HT1080 (cell line): Measurements from ENCODE around the gene JMJD6. TPM values are rescaled to one million over a fixed set of nuclear protein-coding genes. Genes with fewer than 3 reads are reported as not detected.
"Not testable (repeated sequence)": the region's sequence is repeated elsewhere in the genome, so short reads cannot be mapped to it uniquely, and the experiment has no call there.

Source experiments
- DNase-seq: peaks from one replicate; pipeline ENCODE4 v3.0.0-alpha.2; 2015; ENCODE audit warnings: low read depth
- total RNA-seq: library from RNA; depleted of rRNA; stranded (reverse); fragments of >200 nt; shearing (Covaris generic); gene quantifications from 2 replicates; pipeline ENCODE4 v1.2.3, GENCODE V29; 2014

Gene JMJD6
- total RNA-seq, 1 experiment from 2014 or later = 27.9 TPM

DNA sequence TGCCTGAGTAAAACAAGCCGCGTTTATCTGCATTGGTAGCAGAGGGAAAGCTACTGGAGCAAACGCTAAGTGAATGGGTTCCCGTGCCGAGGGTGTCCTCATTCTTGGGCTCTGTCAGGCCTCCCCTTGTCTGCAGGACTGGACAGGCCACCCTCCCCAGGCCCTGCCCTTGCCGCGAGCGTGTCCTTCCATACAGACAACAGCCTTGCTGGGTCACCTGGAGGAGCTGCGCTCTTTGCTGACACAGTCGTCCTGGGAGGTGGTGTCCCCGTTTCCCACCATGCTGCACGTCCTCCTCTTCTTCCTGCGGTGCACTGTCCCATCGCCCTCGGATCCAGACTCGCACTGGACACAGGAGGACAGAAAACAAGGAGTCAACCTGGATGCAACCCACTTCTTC lies 7.9 kb downstream of the JMJD6 start:
- DNase-seq = no peak

DNA sequence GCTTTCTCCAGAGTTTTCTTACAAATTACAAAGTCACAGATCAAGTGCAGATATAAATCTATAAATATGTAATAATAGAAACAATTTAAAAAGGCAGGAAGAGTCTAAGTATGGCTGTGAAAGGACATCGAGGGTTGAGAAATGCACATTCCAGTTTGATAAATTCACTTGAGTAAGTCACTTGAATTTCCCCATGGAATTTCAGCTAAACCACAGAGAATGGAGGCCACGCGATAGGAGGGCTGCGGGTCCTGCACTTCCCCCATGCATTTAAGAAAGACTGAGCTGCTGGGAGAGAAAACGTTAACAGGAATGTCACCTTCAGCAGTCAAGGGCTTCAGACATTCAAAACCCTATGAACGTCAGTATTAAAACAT lies 9.6 kb downstream of the JMJD6 start:
- peak; percentile 56 for DNase-seq

DNA sequence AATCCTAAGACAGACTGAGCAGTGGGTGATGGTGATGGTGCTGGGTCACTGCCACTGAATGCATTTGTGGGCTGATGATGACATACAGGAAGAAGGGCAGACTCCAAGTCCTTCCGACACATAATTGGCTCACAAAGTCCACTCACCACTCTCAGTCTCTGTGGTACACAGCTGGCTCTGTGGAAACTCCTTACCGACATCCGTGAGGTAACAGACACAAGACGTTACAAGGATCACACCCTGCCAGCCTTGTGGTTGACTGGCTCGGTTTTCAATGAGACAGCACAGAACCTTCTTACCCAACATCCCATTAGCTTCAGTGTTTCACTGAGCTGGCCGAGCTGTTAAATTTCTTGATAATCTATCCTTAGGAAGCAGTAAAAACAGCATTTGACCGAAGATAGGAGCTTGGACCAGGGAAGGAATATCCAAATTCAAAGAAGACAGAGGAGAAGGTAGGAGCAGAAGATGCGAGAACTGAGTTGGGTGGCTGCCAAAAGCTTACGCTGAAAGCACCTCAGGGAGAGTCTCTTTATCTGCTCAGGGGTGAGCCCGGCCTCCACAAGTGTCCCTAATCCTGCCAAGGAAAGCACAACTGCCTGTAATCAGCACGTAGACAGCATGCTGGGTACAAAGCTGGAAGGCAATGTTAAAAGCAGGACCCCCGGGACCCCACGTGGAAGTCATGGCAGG lies 10.1 kb downstream of the JMJD6 start:
- DNase-seq = peak; percentile 97

DNA sequence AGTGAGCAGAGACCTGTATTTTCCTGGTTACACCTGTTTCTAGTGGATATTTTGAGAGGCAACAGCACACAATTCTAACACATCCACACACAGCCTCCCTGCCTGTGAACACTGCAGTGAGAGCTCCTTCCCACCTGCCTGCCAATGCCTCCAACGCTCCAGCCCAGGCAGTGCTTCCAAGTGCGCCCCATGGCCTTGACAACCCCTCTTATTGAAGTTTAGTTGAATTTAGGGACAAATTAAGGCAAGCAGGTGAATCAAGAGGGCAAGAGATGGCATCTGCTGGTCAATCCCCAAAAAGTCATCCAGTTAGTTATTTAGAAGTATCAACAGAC lies 10.9 kb downstream of the JMJD6 start:
- no peak for DNase-seq

DNA sequence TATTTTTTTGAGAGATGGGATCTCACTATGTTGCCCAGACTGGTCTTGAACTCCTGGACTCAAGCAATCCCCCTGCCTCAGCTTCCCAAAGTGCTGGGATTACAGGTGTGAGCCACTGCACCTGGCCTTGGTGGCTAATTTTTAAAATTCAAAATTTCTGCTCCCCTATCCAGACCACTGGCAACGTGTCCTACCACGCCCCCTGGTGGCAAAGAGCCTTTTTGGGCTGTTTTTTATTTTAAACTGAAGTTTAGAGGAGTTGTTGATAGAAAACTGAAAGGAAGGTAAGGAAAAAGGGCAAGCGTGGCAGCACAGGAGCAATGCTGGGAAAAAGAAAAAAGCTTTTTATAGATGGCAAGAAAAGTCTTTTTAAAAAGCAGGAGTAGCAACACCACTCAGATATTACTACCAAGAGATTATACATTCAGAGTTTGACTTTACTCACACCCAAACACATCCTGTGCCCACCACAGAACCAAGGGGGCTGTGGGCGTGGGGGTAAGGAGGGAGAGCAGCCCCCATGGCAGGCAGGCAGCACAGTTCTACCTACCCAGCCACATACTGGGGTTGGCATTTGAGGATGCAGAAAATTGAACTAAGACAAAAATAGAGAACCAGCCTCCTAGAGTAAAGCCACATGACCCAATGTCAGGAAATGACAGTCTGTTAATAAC lies 11.4 kb downstream of the JMJD6 start:
- no peak for DNase-seq

DNA sequence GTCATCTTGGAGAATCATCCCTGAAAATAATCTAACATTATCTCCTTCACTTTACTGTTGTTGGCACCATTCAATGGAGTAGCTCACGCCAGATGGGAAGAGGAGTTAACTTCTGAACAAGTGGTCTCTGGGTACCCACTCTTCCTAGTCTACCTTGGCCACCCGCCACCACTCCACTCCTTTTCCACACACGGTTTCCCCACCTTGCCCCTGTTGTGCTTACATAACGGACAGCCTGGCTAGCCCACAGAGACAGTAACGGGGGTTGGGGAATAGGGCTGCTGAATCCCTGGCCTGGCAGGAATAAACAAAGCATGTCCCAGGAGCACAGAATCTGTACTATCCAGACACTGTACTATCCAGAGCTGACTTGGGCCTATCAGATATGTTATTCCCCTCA lies 12.1 kb downstream of the JMJD6 start:
- no peak for DNase-seq

DNA sequence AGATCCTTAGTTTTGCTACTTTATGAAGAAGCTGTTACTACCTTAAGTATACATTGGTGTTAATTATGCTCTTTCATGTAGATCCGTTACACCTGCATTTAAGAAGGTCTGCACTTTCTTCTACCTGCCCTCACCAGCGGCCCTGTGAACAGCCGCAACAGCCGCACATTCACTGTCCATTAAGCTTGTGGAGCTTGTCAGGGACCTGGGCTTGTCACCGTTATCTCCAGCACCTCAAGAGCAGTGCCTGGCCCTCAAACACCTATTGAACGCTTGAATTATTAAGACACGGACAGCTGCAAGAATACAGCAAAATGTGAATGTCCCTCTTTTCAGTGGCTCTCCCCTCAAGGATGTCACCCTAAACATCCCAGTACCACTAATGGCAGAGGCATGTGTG lies 12.6 kb downstream of the JMJD6 start:
- DNase-seq = no peak

DNA sequence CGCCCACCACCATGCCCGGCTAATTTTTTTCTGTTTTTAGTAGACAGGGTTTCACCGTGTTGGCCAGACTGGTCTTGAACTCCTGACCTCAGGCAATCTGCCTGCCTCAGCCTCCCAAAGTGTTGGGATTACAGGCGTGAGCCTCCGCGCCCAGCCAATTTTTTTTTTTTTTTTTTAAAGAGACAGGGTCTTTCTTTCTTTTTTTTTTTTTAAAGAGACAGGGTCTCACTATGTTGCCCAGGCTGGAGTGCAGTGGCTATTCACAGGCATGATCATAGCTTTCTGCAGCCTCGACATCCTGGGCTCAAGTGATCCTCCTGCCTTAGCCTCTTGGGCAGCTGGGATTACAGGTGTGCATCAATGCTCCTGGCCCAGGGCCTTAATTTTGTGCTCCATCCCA lies 14.1 kb downstream of the JMJD6 start:
- not testable (repeated sequence) for DNase-seq

DNA sequence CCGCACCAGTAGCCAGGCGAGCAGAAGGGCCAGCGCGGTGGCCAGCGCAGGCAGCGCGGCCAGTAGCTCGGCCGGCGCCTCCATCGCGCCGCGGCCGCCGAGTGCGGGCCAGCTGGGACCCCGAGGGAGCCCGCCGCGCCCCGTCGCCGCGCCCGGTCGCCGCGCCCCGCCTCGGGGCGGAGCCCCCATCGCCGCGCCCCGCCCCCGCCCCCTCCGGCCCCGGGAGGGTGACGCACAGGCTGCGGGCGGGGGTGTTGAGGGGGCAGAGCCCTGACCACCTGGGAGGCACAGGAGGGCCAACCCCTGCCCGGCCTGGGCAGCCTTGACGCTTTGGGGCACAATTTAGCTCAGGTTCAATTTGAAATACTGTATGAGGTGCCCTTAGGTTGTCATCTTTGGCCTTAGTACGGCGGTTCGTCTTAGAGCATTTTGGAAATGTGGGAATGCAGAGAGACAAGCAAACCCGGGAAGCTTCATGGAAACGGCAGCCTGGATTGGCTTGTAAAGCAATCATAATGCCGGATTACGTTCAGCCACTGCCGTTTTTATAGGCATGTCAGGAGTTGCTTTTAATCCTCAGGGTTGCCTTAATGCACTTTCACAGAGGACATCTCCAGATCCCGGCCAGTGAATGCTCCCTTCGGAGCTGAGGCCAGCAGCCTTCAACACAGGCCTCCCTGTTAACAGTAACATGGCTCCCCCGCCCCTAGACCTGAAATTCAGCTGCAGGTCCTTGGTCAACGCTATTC lies 15.4 kb downstream of the JMJD6 start, which contains the start of gene MXRA7:
MXRA7 (minus strand) TSS at position 103 of the 749 bp plus-strand sequence; CDS start at position 84, 19 bp downstream.
- DNase-seq = peak; percentile 43

DNA sequence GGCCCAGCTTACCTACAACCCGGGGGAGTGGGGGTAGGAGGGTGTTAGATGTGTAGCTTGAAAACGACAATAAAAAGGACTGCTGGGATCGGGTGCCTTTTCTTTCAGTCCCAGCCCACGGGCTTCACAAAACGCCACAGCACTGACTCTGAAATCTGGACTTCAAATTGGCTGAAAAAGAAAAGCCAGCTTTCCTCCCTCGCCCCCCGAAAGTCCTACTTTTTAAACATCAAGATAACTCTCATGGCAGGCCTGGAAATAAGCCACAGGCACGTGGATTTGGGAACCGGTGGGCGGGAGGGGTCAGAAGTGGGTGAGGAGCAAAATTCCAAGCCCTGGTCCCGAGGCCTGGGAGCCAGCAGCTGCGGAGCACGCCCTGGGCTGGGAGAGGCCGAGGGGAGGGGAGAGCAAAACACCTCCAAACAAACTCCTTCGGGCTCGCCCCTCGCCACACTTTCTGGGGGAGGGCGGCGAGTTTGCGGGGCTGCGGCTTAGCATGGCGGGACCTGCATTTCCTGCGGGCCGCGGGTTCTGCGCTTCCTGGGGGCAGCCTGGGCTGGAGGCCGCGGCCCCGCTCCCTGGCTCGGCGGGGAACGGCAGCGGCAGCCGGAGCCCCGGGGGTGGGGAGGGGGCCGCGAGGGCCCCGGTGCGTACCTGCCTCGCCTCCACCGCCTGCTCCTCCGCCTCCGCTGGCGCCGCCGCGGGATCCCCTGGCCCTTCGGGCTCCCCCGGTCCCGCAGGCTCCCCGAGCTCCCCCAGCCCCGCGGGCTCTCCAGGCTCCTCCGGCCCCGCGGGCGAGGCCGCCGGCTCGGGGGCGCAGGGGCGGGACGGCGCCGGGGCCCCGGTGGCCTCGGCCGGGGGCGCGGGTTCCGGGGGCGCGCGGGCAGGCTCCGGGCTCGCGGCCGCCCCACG lies 16.2 kb downstream of the JMJD6 start:
- not testable (repeated sequence) for DNase-seq

DNA sequence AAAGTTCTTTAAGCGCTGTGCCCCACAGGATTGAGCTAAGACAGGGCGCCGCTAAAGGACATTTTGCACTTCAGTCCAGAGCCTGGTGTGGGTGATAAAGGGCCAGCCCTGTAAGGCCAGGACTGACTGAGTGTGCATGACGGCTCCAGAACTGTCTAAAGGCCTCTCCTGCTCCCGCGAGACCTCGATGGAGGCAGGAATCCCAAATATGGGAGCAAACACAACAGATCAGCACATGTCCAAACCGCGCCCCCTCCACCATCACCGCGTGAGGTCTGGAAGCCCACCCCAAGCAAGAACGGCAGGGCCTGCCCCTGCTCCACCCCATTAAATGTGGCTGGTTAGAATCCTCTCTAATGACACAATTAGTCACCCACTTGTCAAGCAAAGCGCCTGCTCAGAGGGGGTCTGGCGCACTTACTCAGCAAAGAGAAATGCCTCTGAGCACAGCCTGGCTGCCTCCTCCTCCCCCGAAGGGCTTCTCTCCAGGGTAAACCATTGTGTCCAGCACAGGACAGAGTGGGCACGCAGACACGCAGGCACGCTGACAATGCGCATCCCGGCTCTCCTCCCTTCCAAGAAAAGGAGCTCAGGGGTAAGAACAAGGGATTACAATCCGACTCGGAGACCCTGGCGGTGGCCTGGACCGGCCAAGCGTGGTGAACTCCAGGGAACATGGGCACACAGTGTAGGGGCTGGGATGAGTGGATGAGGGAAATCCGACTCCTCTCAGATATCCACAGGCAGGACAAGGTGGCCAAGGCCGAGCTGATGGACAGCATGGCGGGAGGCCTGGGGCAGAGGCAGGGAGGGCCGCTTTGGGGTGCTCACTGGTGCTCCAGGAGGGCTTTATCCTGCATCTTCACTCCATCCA lies 17.1 kb downstream of the JMJD6 start:
- peak; percentile 98 for DNase-seq

DNA sequence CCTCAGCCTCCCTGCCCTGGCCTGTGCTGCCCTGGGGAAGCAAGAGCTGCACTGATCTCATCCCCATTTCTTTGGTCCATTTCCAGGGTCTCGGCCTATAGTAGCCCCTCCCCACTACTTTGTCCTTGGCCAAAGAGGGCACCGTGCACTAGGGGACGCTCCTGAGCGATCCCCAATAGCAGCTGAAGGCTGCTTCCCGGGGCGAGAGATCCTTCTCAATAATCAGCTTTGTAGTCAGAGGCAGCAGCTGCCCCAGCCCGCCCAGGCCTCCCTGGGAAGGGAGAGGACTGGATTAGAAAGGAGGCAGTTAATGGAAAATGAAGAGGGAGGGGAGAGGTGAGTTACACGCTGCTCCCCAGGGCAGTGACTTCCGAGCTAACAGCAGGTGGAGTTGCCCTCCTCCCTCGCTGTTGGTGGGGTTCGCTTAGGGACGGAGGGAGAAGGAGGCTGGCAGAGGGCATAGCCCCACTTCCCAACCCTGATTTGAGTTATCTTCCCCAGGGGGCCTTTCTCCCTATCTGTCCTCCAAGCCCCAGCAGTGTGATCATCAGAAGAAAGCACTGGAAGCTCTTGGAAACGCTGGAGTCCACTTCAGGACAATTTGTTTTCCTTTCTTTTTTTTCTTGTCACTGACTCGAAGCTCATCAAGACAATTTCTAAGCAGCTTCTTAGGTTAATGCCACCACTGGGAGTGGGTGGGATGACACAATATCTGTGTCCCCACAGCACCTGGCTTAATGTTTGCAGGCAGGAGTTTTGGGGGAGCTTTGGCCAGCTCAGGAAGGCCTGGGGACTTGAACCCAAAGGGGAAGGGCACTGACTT lies 18.2 kb downstream of the JMJD6 start:
- DNase-seq = no peak

DNA sequence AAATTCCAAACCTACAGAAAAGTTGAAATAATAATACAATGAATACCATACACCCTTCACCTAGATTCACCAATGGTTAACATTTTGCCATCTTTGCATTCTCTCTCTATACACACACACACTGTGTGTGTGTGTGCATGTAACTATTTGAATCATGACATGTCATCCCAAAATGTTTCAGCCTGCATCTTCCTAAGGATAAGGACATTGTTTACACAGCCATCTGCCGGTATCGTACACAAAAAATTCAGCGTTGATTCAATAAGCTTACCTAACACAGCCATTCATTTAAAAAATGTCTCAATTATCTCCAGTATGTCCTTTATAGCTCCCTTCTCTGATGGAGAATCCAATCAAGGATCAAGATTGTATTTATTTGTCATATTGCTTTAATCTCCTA lies 19.6 kb downstream of the JMJD6 start:
- DNase-seq = no peak

DNA sequence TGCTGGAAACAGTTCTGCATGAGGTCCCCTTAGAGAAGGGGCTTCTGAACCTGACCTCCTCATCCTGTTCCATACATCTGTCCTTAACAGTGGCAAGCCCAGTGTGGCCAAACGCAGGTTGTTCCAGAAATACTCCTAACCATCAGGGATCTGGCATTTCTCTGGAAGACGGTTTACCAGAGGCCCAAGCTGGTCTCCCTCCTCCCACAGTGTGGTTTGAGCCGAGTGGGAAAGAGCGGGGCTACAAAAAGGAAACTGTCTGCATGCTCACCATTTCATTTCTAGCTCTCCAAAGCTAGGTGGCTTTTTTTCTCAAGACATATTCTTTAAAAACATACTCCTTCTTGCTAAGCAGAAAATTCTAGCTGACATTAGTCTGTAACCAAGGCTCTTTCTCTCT lies 21.6 kb downstream of the JMJD6 start:
- no peak for DNase-seq

DNA sequence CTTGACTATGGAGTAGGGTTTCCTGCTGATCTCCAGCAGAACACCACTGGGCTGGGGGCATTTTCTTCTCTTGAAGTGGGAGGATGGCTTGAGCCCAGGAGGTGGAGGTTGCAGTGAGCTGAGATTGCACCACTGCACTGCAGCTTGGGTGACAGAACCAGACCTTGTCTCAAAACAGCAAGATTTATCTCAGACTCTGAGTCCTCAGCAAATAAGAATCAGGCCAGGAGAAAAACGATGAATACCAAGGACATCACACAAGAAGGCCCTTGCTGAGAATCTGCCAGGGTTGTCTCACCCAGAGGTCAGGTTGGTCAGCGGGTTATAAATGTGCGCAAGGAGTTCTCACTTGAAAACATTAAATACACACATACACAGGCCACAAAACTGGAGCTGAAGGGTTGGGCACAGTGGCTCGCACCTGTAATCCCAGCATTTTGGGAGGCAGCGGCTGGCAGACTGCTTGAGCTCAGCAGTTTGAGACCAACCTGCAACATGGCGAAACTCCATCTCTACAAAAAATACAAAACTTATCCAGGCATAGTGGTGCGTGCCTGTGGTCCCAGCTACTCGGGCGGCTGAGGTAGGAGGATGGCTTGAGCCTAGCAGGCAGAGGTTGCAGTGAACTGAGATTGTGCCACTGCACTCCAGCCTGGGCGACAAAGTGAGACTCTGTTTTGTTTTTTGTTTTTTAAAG lies 23.3 kb downstream of the JMJD6 start:
- DNase-seq = no peak

DNA sequence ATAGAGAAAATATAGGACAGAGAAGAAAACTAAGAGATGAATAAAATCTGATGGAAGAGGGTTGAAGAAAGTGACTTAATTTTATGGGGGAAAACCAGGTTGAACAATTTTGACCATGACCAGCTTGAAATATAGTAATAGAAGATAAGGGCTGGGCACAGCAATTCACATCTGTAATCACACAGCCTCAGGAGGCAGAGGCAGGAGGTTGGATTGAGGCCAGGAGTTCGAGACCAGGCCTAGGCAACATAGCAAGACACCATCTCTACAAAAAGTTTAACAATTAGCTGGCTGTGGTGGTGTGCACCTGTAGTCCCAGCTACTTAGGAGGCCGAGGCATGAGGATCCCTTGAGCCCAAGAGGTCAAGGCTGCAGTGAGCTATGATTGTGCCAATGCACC lies 24.3 kb downstream of the JMJD6 start:
- no peak for DNase-seq

DNA sequence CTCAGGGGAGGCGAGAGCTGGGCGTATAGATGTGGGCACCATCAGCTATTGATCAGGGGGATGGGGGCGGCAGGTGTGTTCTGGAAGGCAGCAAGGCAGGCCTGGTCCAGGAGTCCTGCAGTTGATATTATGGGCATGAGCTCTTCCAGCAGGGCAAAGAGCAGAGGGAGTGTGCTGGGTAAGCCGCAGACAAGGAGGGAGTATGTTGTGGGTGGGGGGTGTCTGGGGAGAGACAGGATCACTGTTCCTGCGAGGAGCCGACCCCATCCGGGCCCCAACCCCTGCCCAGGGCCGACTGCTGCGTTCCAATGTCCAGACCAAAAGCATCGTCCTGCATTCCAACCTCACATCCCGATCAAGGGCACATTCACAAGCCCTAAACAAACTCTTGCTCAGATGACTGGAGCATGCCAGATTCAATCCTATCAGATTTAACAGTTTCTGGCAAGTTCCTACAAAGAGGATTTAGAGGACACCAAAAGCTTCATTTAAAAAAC lies 24.9 kb downstream of the JMJD6 start:
- DNase-seq = no peak

DNA sequence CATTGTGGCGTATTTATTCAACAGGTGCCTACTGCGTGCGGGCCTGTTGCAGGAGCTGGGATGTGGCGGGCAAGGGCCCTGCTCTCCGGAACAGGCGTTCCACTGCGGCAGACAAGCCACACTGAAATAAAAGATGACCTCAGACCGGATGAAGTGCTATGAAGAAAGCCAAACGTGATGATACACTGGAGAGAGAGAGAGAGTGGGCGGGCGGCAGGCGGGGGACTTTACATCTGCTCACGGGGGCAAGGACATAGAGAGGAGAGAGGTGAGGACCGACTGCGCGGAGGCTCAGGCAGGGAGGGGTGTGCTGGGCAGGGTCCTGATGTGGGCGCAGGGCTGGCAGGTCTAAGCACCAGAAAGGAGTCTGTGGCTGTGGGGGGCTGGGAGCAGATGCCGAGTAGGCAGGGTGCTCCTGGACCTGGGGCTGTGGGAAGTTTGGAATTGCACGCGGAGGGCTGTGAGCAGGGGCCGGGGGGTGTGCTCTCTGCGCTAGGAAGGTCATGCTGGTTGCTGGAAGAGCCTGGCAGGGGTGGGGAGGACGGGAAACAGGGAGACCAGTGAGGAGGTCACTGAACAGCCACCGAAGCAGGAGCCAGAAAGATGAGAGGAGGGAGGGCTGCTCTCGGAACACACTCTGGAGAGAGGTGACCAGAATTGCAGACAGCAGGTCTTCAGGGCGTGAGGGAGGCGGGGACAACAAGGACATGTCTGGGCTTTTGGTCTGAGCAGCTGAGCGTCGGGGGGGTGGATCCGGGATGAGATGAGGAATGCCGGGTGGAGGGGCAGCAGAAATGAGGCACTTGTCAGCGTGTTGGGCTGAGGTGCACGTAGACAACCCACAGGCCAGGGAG lies 25.6 kb downstream of the JMJD6 start:
- DNase-seq = peak; percentile 72
